ENCODE measurements around the gene CES2.

DNA sequence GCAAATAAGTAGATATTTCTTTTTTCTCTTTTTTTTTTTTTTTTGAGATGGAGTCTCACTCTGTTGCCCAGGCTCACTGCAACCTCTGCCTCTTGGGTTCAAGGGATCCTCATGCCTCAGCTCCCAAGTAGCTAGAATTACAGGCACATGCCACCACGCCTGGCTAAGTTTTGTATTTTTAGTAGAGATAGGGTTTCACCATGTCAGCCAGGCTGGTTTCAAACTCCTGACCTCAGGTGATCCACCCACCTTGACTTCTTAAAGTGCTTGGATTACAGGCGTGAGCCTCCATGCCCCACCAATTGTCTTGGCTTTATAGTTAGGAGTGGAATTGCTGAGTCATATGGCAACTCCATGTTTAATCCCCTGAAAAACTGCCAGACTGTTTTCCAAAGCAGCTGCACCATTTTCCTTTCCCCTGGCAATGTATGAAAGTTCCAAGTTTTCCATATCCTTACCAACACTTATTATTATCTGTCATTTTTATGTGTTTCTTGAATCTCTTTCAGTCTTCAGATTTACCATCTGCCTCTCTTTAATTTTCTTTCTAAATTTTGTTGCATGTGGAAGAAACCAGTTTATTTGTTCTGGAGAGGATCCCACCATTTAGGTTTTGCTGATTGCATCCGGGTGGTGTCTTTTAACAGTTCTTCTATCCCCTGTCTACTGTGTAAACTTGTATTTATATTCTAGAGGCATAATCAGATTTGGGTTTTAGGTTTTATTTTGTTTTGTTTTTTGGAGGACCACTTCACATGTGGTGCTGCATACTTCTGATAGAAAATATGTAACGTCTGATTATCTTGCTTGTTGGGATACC lies 15.9 kb downstream of the CES2 start:
- no peak for TF ChIP-seq EP300 (IDR thresholded peaks at IDR 0.05)
- TF ChIP-seq POLR2A (IDR thresholded peaks at IDR 0.05), result no peak

Data from ovary (tissue), 1 donor.